ENCODE results near the gene GTF2I.

The GTF2I gene

DNA sequence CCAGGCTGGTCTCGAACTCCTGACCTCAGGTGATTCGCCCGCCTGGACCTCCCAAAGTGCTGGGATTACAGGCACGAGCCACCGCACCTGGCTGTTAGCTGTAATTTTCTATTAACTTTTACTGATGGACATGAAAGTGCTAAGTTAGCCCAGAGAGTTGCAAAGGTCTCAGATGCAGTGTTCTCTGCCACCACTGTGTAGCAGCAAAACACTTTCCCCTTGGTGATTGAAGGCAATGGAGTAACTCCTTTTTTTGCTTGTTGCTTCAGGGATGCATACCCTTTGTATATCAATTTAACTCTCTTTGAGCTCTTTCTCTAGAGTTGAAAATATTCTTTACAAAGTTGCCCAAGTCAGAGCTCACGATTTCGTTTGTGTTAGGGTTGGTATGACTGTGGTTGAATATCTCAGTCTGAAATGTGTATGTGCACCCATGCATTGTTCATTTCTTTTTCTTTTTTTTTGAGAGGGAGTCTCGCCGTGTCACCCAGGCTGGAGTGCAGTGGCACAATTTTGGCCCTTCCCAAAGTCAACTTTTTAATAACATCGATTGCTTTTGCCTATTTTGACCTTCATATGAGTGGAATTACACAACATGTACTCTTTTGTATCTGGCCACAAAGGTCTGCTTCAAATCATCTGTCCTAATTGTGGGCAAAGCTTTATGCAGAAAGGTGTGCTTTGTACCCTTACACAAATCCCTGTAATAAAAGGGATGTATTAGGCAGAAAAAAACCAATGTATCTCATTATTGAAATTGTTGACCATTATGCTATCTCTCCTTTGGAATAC is 52.6 kb downstream of the GTF2I start:
- Histone ChIP-seq H4K20me1 (ENCODE audit: insufficient read depth, low read length, poor library complexity, severe bottlenecking) (no peaks in the 10 kb centered on the region), H3K9me3 (ENCODE audit: insufficient read depth, low read depth, low read length) (no peaks in the 10 kb centered on the region), H3K9me2 (replicated peaks; ENCODE audit: low read depth, low read length) (no peaks in the 10 kb centered on the region), H3K4me3 (ENCODE audit: low read length, poor library complexity, severe bottlenecking) (no peak overlapping the region), H3K4me1 (ENCODE audit: insufficient read depth, low read length, poor library complexity, severe bottlenecking) (no peaks in the 10 kb centered on the region), H3K36me3 (ENCODE audit: insufficient read depth, low read length) (peaks cover 94% of the 10 kb centered on the region), H3K9ac (ENCODE audit: low read depth, low read length, poor library complexity, severe bottlenecking) (no peak overlapping the region), H3F3A (ENCODE audit: low read depth) (no peaks in the 10 kb centered on the region), H3K27me3 (ENCODE audit: insufficient read depth, low read length, poor library complexity, severe bottlenecking) (no peaks in the 10 kb centered on the region), H3K79me2 (ENCODE audit: insufficient read depth, low read length) (peaks cover 7% of the 10 kb centered on the region; the same call in 1 of the 2 replicates), H3K4me2 (ENCODE audit: low read depth, low read length, poor library complexity, severe bottlenecking) (no peak overlapping the region), H2AFZ (ENCODE audit: low read length) (no peak overlapping the region)
- TF ChIP-seq, protein P1, sequence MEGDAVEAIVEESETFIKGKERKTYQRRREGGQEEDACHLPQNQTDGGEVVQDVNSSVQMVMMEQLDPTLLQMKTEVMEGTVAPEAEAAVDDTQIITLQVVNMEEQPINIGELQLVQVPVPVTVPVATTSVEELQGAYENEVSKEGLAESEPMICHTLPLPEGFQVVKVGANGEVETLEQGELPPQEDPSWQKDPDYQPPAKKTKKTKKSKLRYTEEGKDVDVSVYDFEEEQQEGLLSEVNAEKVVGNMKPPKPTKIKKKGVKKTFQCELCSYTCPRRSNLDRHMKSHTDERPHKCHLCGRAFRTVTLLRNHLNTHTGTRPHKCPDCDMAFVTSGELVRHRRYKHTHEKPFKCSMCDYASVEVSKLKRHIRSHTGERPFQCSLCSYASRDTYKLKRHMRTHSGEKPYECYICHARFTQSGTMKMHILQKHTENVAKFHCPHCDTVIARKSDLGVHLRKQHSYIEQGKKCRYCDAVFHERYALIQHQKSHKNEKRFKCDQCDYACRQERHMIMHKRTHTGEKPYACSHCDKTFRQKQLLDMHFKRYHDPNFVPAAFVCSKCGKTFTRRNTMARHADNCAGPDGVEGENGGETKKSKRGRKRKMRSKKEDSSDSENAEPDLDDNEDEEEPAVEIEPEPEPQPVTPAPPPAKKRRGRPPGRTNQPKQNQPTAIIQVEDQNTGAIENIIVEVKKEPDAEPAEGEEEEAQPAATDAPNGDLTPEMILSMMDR (conservative IDR thresholded peaks at IDR 0.05; ENCODE audit: low read length) = peak; percentile 45
- TF ChIP-seq EZH2phosphoT487 (IDR thresholded peaks at IDR 0.05; ENCODE audit: borderline replicate concordance) = no peak

DNA sequence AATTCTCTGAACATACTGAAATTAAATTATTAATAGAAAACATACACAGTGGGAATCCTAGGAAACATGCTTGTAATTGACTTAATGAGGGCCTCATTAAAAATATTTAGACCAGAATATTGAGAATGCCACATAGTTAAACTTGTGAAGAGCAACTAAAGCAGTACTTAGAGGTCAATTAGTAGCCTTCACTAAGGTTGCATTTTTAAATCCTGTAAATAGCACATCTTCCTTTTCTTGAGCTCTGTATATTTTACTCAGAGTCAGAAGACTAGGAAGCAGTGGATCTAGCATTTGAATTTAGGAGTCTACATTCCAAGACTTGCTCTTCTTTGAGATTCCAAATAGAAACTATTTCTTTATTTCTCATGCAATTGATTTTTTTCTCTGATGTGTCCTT is 56.0 kb downstream of the GTF2I start:
- H3F3A ChIP-seq (ENCODE audit: low read depth) = no peaks in the 10 kb centered on the region
- H3K27me3 ChIP-seq (ENCODE audit: insufficient read depth, low read length, poor library complexity, severe bottlenecking) = no peaks in the 10 kb centered on the region
- no peak overlapping the region for H3K4me3 ChIP-seq (ENCODE audit: low read length, poor library complexity, severe bottlenecking)
- TF ChIP-seq EZH2phosphoT487 (IDR thresholded peaks at IDR 0.05; ENCODE audit: borderline replicate concordance) = no peak
- TF ChIP-seq, protein P1 (conservative IDR thresholded peaks at IDR 0.05; ENCODE audit: low read length) = no peak
- H3K9me3 ChIP-seq (ENCODE audit: insufficient read depth, low read depth, low read length) = no peaks in the 10 kb centered on the region
- H3K4me2 ChIP-seq (ENCODE audit: low read depth, low read length, poor library complexity, severe bottlenecking) = no peak overlapping the region
- no peak overlapping the region for H3K9ac ChIP-seq (ENCODE audit: low read depth, low read length, poor library complexity, severe bottlenecking)
- no peaks in the 10 kb centered on the region for H4K20me1 ChIP-seq (ENCODE audit: insufficient read depth, low read length, poor library complexity, severe bottlenecking)
- peaks cover 93% of the 10 kb centered on the region for H3K36me3 ChIP-seq (ENCODE audit: insufficient read depth, low read length)
- H3K79me2 ChIP-seq (ENCODE audit: insufficient read depth, low read length) = peaks cover 7% of the 10 kb centered on the region; the same call in 1 of the 2 replicates
- no peaks in the 10 kb centered on the region for H3K9me2 ChIP-seq (replicated peaks; ENCODE audit: low read depth, low read length)
- H2AFZ ChIP-seq (ENCODE audit: low read length) = no peak overlapping the region
- H3K4me1 ChIP-seq (ENCODE audit: insufficient read depth, low read length, poor library complexity, severe bottlenecking) = no peaks in the 10 kb centered on the region

DNA sequence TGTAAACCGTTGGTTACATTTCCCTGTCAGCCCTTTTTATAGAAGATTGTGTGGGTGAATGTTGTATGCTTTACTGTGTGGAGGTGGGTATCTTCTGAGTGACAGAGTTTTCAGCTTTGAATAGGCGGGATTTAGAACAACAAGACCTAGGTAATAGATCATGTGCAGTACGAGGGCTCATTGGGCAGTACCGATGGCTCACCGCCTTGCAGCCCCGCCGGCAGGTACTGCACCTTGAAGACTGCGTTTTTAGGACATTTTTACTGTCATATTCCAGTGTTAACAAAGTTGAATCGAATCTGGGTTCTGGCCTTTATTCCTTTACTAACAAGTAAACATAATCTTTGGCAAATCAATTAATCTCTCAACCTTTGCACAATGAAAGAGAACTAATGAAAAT is 60.4 kb downstream of the GTF2I start:
- H2AFZ ChIP-seq (ENCODE audit: low read length) = no peak overlapping the region
- 0 out of 2 replicates have a peak, but pooled peaks cover under 1% of the 10 kb centered on the region for H3K79me2 ChIP-seq (ENCODE audit: insufficient read depth, low read length)
- no peak for TF ChIP-seq EZH2phosphoT487 (IDR thresholded peaks at IDR 0.05; ENCODE audit: borderline replicate concordance)
- TF ChIP-seq, protein P1 (conservative IDR thresholded peaks at IDR 0.05; ENCODE audit: low read length) = no peak
- no peak overlapping the region for H3K4me3 ChIP-seq (ENCODE audit: low read length, poor library complexity, severe bottlenecking)
- no peaks in the 10 kb centered on the region for H3K27me3 ChIP-seq (ENCODE audit: insufficient read depth, low read length, poor library complexity, severe bottlenecking)
- H3K9ac ChIP-seq (ENCODE audit: low read depth, low read length, poor library complexity, severe bottlenecking) = no peak overlapping the region
- peaks cover 4% of the 10 kb centered on the region; the same call in 1 of the 2 replicates for H3F3A ChIP-seq (ENCODE audit: low read depth)
- H3K4me1 ChIP-seq (ENCODE audit: insufficient read depth, low read length, poor library complexity, severe bottlenecking) = no peaks in the 10 kb centered on the region
- no peak overlapping the region for H3K4me2 ChIP-seq (ENCODE audit: low read depth, low read length, poor library complexity, severe bottlenecking)
- H3K9me3 ChIP-seq (ENCODE audit: insufficient read depth, low read depth, low read length) = no peaks in the 10 kb centered on the region
- no peaks in the 10 kb centered on the region for H4K20me1 ChIP-seq (ENCODE audit: insufficient read depth, low read length, poor library complexity, severe bottlenecking)
- H3K36me3 ChIP-seq (ENCODE audit: insufficient read depth, low read length) = peaks cover 95% of the 10 kb centered on the region
- no peaks in the 10 kb centered on the region for H3K9me2 ChIP-seq (replicated peaks; ENCODE audit: low read depth, low read length)
